Stimulated activated CD8-positive, alpha-beta memory T cell treated with anti-CD3 and anti-CD28 coated beads, Interleukin-15, amount 100 ng/mL, for 24 hours (primary cell): ENCODE results near the gene CPVL.
"Not testable (repeated sequence)": the region's sequence is repeated elsewhere in the genome, so short reads cannot be mapped to it uniquely, and the experiment has no call there.

Source experiments
- DNase-seq: peaks from one replicate; pipeline ENCODE4 v3.0.0-alpha.2; 2020; ENCODE audit warnings: low read depth

Gene CPVL

GRCh38 chr7:29119538-29119937, 26.8 kb downstream of the CPVL start:
- DNase-seq: no peak

DNA sequence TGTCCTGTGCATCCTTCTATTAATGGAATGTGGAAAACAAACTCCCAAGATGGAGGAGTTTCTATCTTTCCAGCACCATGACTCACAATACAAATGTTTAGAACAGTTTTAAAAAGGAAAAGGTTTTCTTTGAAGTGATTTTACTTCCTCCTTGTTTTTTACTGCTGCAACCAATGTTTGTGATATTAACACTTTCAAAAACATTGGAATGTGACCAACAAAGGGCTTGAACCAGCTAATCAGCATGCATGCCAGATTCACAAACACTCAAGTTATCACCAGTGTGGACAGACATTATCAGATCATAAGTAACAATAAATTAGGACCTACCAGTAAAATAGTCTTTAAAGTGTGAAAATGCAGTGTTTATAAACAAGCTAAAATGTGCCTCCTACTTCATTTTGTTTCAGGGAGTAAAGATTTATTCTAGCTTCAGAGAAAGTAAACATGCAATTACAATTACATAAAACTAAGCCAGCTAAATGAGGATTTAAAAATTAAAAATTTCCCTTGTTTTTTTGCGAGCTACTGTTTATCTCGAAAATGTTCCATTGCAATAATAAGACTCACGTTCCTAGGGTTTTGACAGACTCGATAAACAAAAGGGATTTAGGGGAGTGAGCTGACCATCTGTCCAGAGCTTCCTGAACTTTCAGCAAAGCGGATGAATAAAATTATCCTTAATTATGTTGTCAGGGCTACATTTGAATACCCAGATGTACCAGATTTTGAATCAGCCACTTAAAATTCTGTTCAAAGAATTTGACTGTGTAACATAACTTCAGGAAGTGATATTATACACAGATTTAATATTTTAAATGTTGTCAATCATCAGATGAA, 29.8 kb downstream of the CPVL start:
- DNase-seq: no peak

GRCh38 chr7:29115753-29116152, 30.6 kb downstream of the CPVL start:
- DNase-seq: no peak

GRCh38 chr7:29115130-29115687, 31.1 kb downstream of the CPVL start:
- no peak for DNase-seq

- not testable (repeated sequence) for DNase-seq
These were observed 32.1 kb downstream of the CPVL start for GRCh38 chr7:29114266-29114665.

DNA sequence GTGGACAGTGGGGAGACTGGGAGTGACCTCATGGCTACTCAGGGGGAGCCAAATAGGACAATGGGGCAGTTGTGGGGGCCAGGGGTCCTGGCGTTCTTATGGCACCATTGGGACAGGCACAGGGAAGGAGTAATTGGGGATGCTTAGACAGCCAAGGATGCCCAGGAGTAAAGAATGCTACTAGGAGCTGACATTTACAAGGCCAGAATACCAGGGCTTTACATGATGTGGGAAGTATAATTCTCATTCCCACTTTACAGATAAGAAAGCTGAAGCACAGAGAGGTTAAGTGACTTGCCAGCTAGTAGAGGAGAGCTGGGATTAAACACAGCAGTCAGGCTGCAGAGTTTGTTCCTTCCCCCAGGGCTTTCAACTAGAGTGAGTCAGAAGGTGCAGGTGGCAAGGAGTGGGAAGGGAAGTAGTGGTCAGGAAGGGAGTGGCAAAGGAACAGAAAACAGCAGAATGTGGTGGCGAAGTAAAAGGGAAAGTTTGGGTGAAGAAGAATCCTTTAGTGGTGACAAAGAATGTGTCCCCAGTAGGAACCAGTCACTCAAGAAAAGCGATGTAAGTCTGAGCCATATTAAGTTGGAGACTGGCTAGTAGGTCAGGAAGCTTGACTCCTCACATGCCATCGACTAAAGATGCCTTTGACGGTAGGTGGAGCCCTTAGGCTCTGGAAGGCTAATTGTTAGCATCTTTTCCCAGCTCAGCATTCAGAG, 32.8 kb downstream of the CPVL start:
- DNase-seq: no peak

GRCh38 chr7:29112721-29113120, 33.6 kb downstream of the CPVL start:
- DNase-seq: no peak

- no peak for DNase-seq
These were observed 36.4 kb downstream of the CPVL start for GRCh38 chr7:29109899-29110298.

- DNase-seq: no peak
These were observed 37.0 kb downstream of the CPVL start for GRCh38 chr7:29109358-29109757.

DNA sequence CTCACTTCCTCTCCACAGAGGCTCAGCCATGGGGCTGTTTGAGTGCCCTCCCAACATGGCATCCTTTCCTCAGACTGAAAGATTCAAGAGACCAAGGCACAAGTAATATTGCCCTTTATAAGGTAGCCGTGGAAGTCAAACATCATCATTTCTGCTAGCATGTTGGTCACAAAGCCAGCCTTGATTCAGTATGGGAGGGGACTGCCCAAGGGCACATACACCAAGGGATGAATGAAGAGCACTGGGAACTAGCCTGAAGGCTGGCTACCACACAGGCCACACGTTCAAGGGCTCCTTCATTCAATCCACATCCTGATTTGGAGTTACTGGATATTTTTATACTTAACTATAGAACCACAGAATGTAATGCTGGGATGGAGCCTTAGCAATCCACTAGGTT, 39.3 kb downstream of the CPVL start:
- DNase-seq: no peak

GRCh38 chr7:29106669-29106988, 39.7 kb downstream of the CPVL start:
- no peak for DNase-seq

DNA sequence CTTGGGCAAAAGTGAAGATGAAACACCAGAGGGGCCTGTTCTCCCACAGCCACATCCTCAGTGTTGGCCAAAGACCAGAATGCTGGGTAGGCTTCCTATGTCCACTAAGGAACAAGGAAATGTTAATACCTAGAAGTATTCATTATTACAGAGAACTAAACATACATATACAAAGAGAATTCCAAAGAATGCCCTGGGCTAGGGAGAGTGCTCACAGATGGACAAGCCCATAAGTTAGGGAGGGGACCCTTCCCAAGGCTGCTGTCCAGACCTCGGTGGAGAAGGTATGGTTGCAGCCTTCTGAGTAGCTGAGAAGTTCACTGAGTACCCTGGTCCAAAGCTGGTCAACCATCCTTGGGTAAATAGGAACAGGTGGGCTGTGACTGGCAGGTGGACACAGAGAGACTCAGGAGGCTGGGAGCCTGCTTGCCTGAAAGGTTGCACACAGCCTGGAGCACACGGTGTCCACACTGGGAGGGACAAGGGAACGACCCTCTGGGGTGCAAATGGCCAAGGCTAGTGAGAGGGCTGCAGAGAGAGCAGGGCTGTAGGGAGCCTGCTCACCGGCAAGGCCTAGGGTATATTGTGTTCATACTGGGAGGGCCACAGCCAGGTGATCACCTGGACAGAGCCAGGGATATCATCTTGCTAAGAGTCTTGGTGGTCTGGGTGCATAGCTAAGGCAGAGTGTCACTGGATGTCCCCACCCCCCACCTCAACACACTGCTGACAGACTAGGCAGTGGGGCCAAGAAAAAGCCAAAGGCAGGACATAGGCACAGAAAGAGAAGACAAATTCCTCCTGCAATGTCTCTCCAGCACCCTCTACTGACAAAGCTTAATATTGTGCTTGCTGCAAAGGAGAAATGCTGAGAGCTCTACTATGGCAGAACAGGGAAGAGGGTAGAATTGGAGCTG, 40.3 kb downstream of the CPVL start:
- DNase-seq: no peak

- no peak for DNase-seq
These were observed 41.1 kb downstream of the CPVL start for GRCh38 chr7:29105191-29105590.

DNA sequence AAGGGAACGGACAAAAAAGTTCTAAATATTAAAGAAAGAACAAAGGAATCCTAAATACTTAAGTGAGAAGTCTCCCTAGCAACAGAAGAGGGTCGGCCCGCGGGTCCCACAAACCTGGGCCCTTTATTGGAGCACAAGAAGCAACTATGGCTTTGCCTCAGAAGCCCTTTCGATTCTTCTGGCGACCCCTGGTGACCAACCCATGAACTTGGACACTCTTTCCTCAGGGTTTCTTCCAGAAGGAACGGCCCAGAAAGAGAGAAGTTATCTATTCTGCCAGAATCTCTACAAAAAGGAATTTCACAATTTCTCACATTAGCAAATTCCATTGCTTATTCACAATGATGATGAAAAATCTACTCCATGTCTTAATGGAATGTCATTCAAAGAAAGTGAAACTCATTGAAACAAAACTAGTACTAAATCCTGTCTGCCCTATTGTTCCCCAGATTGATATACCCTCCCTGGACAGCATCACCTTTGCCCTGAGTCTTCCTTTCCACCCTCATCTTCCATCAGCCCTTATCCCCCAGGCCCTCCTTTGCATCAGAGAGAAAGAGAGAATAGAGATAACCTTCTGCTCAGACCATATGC, 43.7 kb downstream of the CPVL start:
- DNase-seq: no peak

GRCh38 chr7:29100924-29101323, 45.4 kb downstream of the CPVL start:
- no peak for DNase-seq

DNA sequence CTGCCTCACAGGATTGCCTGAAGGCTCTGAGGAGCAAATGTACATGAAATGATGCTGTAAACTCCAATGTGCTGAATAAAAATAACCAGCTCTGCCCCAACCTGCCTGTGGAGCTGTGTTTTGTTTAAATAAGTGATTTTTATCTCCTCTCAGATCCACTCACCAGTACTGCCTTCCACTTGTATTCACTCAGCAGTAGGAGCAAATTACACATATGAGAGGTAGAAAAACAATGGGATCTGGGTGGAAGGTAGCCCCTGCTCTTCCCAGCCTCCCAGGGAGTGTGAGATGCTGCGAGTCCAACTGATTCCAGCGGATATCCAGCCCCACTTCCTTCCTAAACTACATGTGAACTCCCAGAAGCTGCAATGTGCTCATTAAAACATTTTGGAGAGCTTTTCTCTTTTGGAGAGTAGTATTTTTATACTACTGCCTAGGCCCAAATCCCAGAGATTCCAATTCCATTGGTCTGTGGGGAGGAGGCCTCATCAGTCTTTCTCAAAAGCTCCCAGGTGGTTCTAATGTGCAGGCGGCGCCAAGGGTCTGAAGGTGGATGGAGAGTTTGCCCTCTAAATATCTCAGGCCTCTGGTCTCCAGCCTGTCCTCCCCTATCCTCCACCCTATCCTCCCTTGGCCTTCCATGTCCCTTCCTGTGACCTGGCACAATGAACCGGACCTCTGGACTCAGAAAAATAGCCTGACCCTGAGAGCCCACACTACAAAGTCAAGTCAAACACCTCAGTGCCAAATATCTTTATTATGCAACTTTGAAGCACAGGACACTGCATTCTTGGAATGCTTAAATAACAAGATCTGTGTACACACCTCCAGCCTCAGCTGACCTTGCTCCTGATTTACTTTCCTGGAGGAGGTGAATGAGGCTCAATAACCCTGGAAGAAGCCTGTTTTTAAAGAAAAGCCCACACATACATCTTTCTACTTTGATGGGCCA, 46.2 kb downstream of the CPVL start:
- DNase-seq: no peak

DNA sequence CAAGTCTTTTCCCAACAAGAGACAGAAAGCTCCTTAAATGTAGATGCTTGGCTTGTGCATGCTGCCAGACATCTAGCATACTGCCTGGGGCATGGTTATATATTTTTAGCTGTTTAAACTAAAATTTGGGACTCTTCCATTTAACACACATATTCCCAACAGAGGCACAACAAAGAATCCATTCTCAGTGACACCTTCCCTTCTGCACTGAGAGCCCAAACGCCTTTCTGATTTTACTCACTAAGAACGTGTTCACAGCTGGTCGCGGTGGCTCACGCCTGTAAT, 49.9 kb downstream of the CPVL start:
- DNase-seq: no peak

DNA sequence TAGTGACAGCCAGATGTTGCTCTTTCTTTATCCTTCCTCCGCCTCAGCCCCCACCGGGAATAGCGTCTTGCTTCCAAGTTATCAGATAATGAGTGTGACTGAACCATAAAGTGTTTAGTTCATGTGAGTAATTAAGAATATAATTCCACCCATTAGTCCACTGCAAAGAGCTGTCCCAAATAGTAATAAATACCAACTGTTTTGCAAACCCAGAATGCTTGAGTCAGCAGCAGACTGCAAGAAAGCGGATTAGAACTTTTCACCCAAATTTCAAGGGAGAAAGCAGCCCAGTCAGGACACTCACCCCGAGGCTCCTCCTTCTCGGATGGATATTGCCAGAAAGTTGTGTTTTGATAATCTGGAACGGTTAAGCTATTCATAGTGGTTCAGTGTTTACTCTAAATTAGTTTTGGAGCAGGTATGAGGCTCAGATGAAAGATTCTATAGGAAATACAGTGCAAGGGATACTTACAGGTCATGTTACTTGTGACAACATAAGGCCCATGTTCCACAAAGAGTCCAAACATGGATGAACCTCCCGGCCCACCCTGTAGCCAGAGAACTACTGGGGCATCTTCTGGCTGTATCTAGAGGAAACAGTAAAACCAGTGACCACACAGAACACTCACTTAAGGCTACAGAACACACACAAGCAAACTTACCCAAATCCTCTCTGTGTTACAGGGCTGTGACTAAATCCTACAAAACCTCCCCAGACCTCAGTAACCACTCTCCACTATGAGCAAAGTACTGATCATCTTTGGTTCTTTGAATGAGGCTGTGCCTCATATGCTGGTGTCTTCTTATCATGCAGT, 50.5 kb downstream of the CPVL start:
- no peak for DNase-seq

DNA sequence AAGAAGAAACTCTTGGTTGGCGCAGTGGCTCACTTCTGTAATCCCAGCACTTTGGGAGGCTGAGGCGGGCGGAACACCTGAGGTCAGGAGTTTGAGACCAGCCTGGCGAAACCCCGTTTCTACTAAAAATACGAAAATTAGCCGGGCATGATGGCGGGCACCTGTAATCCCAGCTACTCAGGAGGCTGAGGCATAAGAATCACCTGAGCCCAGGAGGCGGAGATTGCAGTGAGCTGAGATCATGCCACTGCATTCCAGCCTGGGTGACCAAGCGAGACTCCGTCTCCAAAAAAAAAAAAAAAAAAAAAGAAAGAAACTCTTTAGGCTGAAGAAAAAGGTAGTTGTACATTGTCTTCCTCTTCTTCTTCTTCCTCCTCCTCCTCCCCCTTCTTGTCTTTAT, 53.2 kb downstream of the CPVL start:
- not testable (repeated sequence) for DNase-seq

DNA sequence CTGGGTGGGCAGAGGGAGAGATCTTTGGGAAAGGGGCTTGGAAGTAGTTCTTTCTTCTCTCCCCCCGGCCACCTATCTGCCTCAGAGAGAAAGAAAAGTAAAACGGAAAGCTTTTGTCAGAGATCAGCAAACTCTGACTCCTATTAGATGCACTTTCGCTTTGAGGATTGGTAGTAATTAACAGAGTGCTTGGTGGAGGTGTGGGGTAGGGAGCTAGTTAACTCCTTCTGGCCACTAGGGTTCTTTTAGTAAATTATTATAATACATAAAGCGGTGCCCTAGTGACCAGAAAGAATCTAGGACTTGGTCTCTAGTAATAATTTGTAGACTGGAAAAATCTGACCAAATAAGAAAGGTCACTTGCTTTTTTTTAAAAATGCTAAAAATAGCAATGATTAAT, 54.6 kb downstream of the CPVL start:
- DNase-seq: no peak
